ENCODE data around the gene C6orf15. TPM values are rescaled to one million over a fixed set of nuclear protein-coding genes. Genes with fewer than 3 reads are reported as not detected.
"Not testable (repeated sequence)": the region's sequence is repeated elsewhere in the genome, so short reads cannot be mapped to it uniquely, and the experiment has no call there.

The C6orf15 gene
- total RNA-seq, 4 donors from 2014 or later, result not detected

DNA sequence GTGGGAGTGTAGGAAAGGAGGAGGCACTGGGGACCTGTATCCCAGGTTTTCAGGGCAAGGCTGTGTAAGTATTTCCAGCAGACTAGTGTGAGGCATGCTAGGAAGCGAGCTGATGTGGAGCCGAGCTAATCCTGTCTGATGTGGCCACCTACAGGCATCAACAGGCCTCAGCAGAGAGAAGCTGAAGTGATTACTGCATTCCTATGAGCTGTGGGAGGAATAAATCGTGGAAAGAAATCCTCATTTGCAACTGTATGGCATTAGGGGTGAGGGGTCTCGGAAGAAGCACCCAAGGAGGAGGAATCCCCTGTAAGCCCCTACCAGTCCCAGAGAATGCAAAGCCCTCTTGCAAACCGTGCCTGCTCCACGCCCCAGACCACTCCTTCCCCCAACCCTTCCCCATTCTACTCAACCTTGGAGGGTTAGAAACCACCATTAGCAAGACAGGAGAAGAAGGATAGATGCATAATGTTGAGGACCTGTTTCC, 41.6 kb downstream of the C6orf15 start:
- in situ Hi-C loops (cut with MboI; ENCODE audit: low pct_ligation_motif_present in 1 of 4, low pct_unique_long_range_greater_than_20kb in 1 of 4, low sequenced_read_pairs in 3 of 4), result loop anchor here in 3 of 4 donors (10.0 to 25.0 kb wide), 4 partner anchors 133 to 608 kb away; partner anchors contain the start of genes MUCL3 (in 1 of the 3), SFTA2 (in 1 of the 3) and VARS2 (in 1 of the 3)
- TF ChIP-seq, protein P1, sequence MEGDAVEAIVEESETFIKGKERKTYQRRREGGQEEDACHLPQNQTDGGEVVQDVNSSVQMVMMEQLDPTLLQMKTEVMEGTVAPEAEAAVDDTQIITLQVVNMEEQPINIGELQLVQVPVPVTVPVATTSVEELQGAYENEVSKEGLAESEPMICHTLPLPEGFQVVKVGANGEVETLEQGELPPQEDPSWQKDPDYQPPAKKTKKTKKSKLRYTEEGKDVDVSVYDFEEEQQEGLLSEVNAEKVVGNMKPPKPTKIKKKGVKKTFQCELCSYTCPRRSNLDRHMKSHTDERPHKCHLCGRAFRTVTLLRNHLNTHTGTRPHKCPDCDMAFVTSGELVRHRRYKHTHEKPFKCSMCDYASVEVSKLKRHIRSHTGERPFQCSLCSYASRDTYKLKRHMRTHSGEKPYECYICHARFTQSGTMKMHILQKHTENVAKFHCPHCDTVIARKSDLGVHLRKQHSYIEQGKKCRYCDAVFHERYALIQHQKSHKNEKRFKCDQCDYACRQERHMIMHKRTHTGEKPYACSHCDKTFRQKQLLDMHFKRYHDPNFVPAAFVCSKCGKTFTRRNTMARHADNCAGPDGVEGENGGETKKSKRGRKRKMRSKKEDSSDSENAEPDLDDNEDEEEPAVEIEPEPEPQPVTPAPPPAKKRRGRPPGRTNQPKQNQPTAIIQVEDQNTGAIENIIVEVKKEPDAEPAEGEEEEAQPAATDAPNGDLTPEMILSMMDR (IDR thresholded peaks at IDR 0.05), result peak in 3 of 5 experiments; percentile 11 to 20 (median 20)
- no peak for TF ChIP-seq EP300 (IDR thresholded peaks at IDR 0.05; ENCODE audit: low read depth)
- Histone ChIP-seq H3K4me3 (no peak overlapping the region), H3K27me3 (no peaks in the 10 kb centered on the region), H3K4me1 (peaks cover 0 to 15% (median 3%) of the 10 kb centered on the region in 4 donors), H3K9me3 (no peaks in the 10 kb centered on the region), H3K36me3 (no peaks in the 10 kb centered on the region), H3K27ac (no peak overlapping the region)
- DNase-seq, result no peak
- intact Hi-C loops (cut with DNase I; ENCODE audit: low total_unique reads), result no loop called here
- WGBS, 2 donors (ENCODE audit: low coverage in 1 of 2), result 51 to 60% methylated on average over 6 of the region's 6 CpGs

GRCh38 chr6:31068669-31069340, 43.6 kb downstream of the C6orf15 start:
- no peaks in the 10 kb centered on the region for H3K36me3 ChIP-seq
- DNase-seq, result peak; percentile 77
- peaks cover 0 to 15% (median 3%) of the 10 kb centered on the region in 4 donors for H3K4me1 ChIP-seq
- 41 to 48% methylated on average over 9 to 13 of the region's 13 CpGs for WGBS, 2 donors (ENCODE audit: low coverage in 1 of 2)
- TF ChIP-seq, protein P1 (IDR thresholded peaks at IDR 0.05), result peak; percentile 81 to 95 (median 86)
- TF ChIP-seq POLR2A (IDR thresholded peaks at IDR 0.05), result no peak
- no peaks in the 10 kb centered on the region for H3K9me3 ChIP-seq
- peaks cover 10% of the 10 kb centered on the region for H3K27me3 ChIP-seq
- in situ Hi-C loops (cut with MboI; ENCODE audit: low pct_ligation_motif_present in 1 of 4, low pct_unique_long_range_greater_than_20kb in 1 of 4, low sequenced_read_pairs in 3 of 4) (loop anchor here in 2 of 4 donors (25.0 kb wide), 2 partner anchors 132 to 607 kb away; partner anchors contain the start of genes MUCL3 (in 1 of the 2) and SFTA2 (in 1 of the 2)), intact Hi-C loops (cut with DNase I; ENCODE audit: low total_unique reads) (loop anchor here (5.0 kb wide), 1 partner anchor 152 kb away; no protein-coding TSS in a partner anchor)
- H3K4me3 ChIP-seq, result no peak overlapping the region
- H3K27ac ChIP-seq, result no peak overlapping the region

DNA sequence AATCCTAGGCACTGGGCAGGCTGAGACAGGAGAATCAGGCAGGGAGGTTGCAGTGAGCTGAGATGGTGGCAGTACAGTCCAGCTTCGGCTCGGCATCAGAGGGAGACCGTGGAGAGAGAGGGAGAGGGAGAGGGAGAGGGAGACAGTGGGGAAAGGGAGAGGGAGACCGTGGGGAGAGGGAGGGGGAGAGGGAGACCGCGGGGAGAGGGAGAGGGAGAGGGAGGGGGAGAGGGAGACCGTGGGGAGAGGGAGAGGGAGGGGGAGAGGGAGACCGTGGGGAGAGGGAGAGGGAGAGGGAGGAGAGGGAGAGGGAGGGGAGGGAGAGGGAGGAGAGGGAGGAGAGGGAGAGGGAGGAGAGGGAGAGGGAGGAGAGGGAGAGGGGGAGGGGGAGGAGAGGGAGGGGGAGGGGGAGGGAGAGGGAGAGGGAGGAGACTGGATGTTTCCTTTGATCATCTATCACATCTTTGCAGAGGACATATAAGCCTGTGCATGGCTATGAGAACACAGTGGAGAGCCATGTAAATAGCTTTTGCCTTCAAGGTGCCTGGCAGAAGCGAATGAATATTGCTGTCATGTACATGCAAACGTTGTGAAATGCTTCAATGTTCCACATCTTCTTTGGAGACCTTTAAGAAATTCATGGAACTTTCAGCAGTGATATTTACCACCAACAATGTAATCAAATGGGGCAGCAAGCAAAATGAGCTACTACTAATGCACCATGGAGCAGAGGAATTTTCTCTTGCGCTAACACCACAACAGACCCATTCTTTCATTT, 44.3 kb downstream of the C6orf15 start:
- WGBS, 2 donors (ENCODE audit: low coverage in 1 of 2), result 93% methylated on average over 3 to 6 of the region's 11 CpGs
- intact Hi-C loops (cut with DNase I; ENCODE audit: low total_unique reads), result loop anchor here (5.0 kb wide), 1 partner anchor 151 kb away; no protein-coding TSS in a partner anchor

DNA sequence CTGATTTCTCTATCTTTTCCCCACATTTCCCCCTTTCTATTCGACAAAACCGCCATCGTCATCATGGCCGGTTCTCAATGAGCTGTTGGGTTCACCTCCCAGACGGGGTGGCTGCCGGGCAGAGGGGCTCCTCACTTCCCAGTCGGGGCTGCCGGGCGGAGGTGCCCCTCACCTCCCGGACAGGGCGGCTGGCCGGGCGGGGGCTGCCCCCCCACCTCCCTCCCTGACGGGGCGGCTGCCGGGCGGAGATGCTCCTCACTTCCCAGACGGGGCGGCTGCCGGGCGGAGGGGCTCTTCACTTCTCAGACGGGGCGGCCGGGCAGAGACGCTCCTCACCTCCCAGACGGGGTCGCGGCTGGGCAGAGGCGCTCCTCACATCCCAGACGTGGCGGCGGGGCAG, 45.3 kb downstream of the C6orf15 start:
- H3K27me3 ChIP-seq, result peaks cover 21% of the 10 kb centered on the region
- not testable (repeated sequence) for H3K4me1 ChIP-seq, DNase-seq, H3K4me3 ChIP-seq, H3K36me3 ChIP-seq, H3K27ac ChIP-seq, H3K9me3 ChIP-seq
- intact Hi-C loops (cut with DNase I; ENCODE audit: low total_unique reads), result loop anchor here (5.0 kb wide), 1 partner anchor 150 kb away; no protein-coding TSS in a partner anchor
- WGBS, 2 donors (ENCODE audit: low coverage in 1 of 2), result 96% methylated on average over 12 of the region's 32 CpGs; no CpG with 5 or more reads in 1 of the 2 donors
- in situ Hi-C loops (cut with MboI; ENCODE audit: low pct_ligation_motif_present in 1 of 4, low pct_unique_long_range_greater_than_20kb in 1 of 4, low sequenced_read_pairs in 3 of 4), result loop anchor here in 2 of 4 donors (25.0 kb wide), 2 partner anchors 130 to 605 kb away; partner anchors contain the start of genes MUCL3 (in 1 of the 2) and SFTA2 (in 1 of the 2)

More for the DNA sequence above, 44.3 kb downstream of the C6orf15 start:
- not testable (repeated sequence) for H3K4me3 ChIP-seq, DNase-seq, H3K36me3 ChIP-seq, H3K9me3 ChIP-seq, H3K27ac ChIP-seq
- in situ Hi-C loops (cut with MboI; ENCODE audit: low pct_ligation_motif_present in 1 of 4, low pct_unique_long_range_greater_than_20kb in 1 of 4, low sequenced_read_pairs in 3 of 4), result loop anchor here in 2 of 4 donors (25.0 kb wide), 2 partner anchors 131 to 606 kb away; partner anchors contain the start of genes MUCL3 (in 1 of the 2) and SFTA2 (in 1 of the 2)
- peaks cover 10% of the 10 kb centered on the region for H3K27me3 ChIP-seq
- H3K4me1 ChIP-seq, result peaks cover 0 to 11% (median 3%) of the 10 kb centered on the region in 4 donors

GRCh38 chr6:31065556-31065955, 46.8 kb downstream of the C6orf15 start:
- Histone ChIP-seq H3K36me3 (no peaks in the 10 kb centered on the region), H3K9me3 (no peaks in the 10 kb centered on the region), H3K4me3 (no peak overlapping the region), H3K27ac (no peak overlapping the region), H3K27me3 (peaks cover 26% of the 10 kb centered on the region), H3K4me1 (no peaks in the 10 kb centered on the region)
- no peak for TF ChIP-seq POLR2A (IDR thresholded peaks at IDR 0.05)
- TF ChIP-seq, protein P1 (IDR thresholded peaks at IDR 0.05), result no peak
- no peak for TF ChIP-seq EP300 (IDR thresholded peaks at IDR 0.05; ENCODE audit: low read depth)
- WGBS, 2 donors (ENCODE audit: low coverage in 1 of 2), result 33 to 43% methylated on average over 2 of the region's 2 CpGs
- intact Hi-C loops (cut with DNase I; ENCODE audit: low total_unique reads), result loop anchor here (5.0 kb wide), 1 partner anchor 148 kb away; no protein-coding TSS in a partner anchor
- DNase-seq, result no peak
- in situ Hi-C loops (cut with MboI; ENCODE audit: low pct_ligation_motif_present in 1 of 4, low pct_unique_long_range_greater_than_20kb in 1 of 4, low sequenced_read_pairs in 3 of 4), result loop anchor here in 2 of 4 donors (25.0 kb wide), 2 partner anchors 128 to 603 kb away; partner anchors contain the start of genes MUCL3 (in 1 of the 2) and SFTA2 (in 1 of the 2)
